IPS-18c (cell line): ENCODE results near the gene ARSG.

Experiments
- H3K4me3 ChIP-seq: 2 replicates; pipeline ENCODE4 v1.7.0; 2013; ENCODE audit warnings: low read depth, mild to moderate bottlenecking, low read length, moderate library complexity; ENCODE audit not compliant: insufficient read depth
- H3K9me3 ChIP-seq: one replicate; pipeline ENCODE4 v1.6.1; 2013; ENCODE audit warnings: mild to moderate bottlenecking, low read length, moderate library complexity; ENCODE audit not compliant: control insufficient read depth, insufficient read depth

Gene ARSG

DNA sequence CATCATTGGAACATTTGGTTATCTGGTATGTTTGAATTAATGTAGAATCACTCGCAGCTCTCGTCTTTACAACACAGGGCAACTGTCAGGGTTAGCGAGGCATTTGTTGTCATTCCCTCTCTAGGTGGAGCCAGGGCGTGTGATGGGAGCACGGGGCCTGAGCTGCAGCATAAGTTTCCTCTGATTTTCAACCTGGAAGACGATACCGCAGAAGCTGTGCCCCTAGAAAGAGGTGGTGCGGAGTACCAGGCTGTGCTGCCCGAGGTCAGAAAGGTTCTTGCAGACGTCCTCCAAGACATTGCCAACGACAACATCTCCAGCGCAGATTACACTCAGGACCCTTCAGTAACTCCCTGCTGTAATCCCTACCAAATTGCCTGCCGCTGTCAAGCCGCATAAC lies 128.8 kb downstream of the ARSG start:
- H3K9me3 ChIP-seq: no peaks in the 10 kb centered on the region
- H3K4me3 ChIP-seq: no peak overlapping the region

- H3K9me3 ChIP-seq: no peaks in the 10 kb centered on the region
- no peak overlapping the region for H3K4me3 ChIP-seq
Measured at GRCh38 chr17:68421486-68421885, 130.2 kb downstream of the ARSG start.

GRCh38 chr17:68422821-68423220 lies 131.5 kb downstream of the ARSG start:
- no peaks in the 10 kb centered on the region for H3K9me3 ChIP-seq
- no peak overlapping the region for H3K4me3 ChIP-seq

GRCh38 chr17:68423251-68423650 lies 132.0 kb downstream of the ARSG start:
- H3K9me3 ChIP-seq: no peaks in the 10 kb centered on the region
- H3K4me3 ChIP-seq: no peak overlapping the region

DNA sequence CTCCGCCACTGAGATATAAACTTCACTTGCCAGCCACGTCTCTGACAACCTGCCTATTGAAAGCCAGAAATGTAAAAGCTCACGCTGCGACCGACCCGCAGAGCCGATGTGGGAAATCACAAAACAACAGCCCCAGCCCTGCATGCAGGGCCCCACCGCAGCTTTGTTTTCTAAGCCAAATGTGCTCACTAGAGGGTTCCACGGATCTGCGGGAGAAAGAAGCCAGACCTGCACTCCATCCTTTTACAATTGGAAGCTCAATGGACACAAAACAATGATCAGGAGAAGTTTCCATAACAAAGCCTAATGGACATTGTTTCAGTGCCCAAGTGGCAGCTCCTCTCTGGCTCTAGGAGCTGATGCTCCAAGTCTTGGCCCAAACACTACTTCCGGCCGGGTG lies 132.9 kb downstream of the ARSG start:
- H3K4me3 ChIP-seq: no peak overlapping the region
- no peaks in the 10 kb centered on the region for H3K9me3 ChIP-seq

DNA sequence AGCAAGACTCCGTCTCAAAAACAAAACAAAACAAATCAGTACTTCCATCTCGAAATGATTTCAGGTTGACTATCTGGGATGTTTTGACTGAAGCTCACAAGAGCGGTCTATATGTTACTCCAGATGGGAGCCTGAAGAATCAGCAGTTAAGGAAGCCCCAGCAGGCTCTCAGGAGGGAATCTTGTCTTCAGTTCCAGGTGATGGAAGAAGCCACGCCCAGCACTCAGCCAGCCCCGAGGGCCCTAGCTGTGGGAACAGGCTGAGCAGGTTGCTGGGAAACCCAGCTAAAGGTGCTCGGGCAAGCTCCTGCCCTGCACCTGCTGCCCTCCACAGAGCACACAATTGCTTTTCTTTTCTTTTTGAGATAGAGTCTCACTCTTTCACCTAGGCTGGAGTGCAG lies 133.6 kb downstream of the ARSG start:
- no peak overlapping the region for H3K4me3 ChIP-seq
- no peaks in the 10 kb centered on the region for H3K9me3 ChIP-seq

GRCh38 chr17:68425979-68426378 lies 134.7 kb downstream of the ARSG start:
- Histone ChIP-seq H3K4me3 (no peak overlapping the region), H3K9me3 (no peaks in the 10 kb centered on the region)

DNA sequence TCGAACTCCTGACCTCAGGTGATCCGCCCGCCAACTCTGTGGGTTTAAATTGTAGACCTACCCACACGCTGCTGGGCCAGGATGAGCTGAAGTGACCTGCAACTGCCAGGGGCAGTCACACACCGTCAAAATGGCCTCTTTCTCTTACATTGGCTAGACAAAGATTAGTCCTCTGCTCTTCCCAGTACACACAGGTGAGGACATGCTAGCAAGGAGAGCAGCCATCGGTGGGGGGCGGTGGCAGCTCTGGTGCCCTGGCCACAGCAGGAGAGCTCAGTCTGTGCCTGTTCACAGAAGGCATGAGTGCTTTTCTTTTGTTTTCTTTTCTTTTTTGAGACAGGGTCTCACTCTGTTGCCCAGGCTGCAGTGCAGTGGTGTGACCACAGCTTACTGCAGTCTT lies 136.3 kb downstream of the ARSG start:
- H3K4me3 ChIP-seq: no peak overlapping the region
- H3K9me3 ChIP-seq: no peaks in the 10 kb centered on the region

DNA sequence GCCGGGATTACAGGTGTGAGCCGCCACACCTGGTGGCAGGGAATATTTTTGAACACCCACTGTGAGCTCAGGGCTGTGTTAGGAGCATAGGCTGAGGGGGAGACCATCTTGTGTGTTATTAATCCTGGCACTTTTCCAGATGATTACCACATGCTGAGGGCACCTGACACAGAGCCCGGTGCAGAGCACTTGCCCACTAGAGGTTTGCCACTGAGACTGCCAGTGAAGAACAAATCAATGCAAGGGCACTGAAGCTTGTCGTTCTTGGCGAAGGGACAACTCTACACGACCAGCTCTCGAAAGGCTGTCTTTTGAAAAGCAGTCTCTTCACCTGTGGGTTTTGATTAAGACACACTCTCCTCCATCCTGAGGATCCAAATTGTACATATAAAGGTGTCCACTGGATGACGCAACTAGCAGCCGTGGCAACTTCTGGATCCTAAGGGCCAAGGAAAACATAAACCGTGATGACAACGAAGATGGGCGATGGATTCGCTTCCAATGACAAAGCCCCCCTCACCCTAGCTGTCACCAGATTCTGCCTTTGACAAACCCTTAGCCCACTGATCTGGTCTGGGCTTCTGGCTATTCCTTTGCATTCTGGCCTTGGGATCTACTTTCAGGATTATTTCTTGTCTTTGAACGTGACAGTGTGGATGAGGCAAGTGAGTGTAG lies 137.3 kb downstream of the ARSG start:
- H3K4me3 ChIP-seq: no peak overlapping the region
- H3K9me3 ChIP-seq: no peaks in the 10 kb centered on the region

- H3K4me3 ChIP-seq: no peak overlapping the region
- H3K9me3 ChIP-seq: no peaks in the 10 kb centered on the region
Measured at GRCh38 chr17:68429881-68430280, 138.6 kb downstream of the ARSG start.

DNA sequence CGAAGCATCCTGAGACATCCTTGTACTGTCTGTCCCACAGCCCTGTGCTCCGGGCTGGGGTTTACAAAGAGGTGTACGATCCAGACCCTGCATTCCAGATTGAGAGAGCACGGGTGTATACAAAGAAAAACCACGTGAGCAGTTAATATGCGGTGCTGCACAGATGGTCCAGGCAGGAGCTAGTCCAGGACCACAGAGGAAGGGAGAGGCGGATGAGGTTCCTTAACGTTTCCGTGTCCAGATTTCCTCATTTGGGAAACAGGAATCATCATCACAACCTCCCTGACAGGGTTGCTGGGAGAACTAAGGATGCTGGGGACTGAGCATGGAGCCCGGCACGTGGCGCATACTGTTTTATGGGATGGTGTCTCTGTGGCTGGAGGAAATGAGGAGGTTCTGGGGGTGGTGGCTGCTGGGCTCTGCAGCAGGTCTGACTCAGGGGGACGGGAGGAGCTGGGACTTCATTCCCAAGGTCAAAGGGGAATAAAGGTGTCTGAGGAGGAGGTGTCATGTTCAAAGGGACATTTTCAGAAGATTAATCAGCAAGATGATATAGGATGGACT lies 139.8 kb downstream of the ARSG start:
- H3K9me3 ChIP-seq: no peaks in the 10 kb centered on the region
- H3K4me3 ChIP-seq: no peak overlapping the region

DNA sequence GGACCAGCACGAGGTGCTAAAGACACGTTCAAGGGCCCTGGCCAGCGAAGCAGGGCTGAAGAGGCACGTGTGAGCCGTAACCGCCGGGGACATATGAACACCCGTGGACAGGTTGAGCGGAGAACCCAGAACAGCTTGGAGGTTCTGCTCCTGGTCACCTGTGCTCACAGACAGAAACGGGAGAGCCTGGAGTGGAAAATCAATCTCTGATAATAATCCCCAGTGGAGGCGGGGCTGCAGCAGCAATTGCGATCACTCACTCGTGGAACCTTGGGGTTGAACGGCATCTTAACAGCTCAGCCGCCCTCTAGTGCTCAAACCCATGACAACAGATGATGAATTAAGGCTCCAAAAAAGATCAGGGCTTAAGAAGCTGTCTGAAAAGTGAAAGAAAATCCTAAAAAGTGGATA lies 140.4 kb downstream of the ARSG start:
- no peaks in the 10 kb centered on the region for H3K9me3 ChIP-seq
- H3K4me3 ChIP-seq: no peak overlapping the region

- Histone ChIP-seq H3K9me3 (no peaks in the 10 kb centered on the region), H3K4me3 (no peak overlapping the region)
Measured at GRCh38 chr17:68432086-68432864, 141.0 kb downstream of the ARSG start.

- no peaks in the 10 kb centered on the region for H3K9me3 ChIP-seq
Measured at GRCh38 chr17:68433211-68433610, 141.9 kb downstream of the ARSG start.

DNA sequence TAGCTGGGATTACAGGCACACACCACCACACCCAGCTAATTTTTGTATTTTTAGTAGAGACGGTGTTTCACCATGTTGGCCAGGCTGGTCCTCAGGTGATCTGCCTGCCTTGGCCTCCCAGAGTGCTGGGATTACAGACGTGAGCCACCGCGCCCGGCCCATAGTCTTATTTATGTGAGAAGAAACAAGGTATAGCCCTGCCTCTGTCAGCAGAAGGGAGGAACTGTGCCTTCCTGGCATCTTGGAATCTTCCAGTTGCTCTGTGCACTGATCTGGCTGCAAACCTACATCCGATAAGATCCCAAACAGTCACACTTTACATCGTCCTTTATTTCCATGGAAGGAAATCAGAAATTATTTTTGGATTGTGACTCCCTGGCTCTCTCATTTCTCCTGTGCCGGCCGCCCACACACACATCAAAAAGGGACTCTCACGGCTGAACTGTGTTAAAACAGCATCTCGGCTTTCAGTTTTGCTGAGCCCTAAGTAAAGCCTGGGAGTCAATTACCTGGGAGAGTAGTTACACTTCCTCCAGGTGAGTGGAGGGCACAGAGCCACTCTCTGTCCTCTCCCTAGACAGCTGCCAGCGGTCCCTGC lies 142.7 kb downstream of the ARSG start:
- H3K9me3 ChIP-seq: no peaks in the 10 kb centered on the region
- H3K4me3 ChIP-seq: no peak overlapping the region

More at GRCh38 chr17:68433211-68433610, 141.9 kb downstream of the ARSG start:
- no peak overlapping the region for H3K4me3 ChIP-seq

GRCh38 chr17:68435361-68435760 lies 144.1 kb downstream of the ARSG start:
- H3K9me3 ChIP-seq: no peaks in the 10 kb centered on the region
- H3K4me3 ChIP-seq: no peak overlapping the region

DNA sequence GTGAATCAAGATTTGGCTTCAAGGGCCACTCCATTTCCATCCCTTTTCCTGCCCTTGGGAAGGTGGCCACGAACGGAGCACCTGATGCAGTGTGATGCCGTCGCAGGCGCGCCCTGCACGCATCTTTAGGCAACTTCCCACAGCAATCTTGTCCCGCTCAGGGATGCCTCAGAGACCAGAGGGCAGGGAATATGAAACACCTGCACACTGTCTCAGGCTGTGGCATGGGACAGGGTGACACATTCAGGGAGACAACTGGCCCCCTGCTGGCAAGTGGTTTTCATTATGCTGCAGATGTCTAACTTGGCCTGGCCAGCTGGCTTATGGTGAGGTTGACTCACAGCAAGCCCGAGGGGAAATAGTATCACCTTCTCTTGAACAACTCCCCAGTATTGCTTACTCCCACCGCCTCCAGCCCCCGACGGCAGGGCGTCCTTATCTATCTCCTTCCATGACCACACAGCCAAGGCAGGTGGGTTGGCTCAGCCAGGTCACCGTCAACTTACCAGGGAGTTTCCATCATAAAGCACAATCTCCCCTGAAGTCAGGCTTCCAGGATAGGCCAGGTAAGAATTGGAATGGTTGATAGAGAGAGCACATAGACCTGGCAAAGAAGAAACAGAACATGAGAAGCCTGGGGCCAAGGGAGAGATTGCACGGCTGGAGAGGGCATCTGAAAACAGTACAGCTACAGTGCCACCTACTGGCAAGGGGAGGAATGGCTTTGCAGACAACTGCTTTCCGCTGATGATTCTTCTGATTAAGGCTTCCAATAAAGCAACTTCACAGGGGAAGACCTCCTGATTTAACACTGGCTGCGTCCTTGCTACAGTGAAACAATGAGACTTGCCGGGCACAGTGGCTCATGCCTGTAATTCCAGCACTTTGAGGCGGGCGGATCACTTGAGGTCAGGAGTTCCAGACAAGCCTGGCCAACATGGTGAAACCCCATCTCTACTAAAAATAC lies 144.9 kb downstream of the ARSG start:
- H3K9me3 ChIP-seq: no peaks in the 10 kb centered on the region
- H3K4me3 ChIP-seq: no peak overlapping the region
